HepG2 (cell line): ENCODE results near the gene LITAFD. TPM values are rescaled to one million over a fixed set of nuclear protein-coding genes. Genes with fewer than 3 reads are reported as not detected.
A peak's percentile ranks its signal among the peaks of the same experiment; 100 is the strongest.

Experiments used
- BORCS8-MEF2B ChIP-seq: sonication (generic); formaldehyde crosslinking; IDR thresholded peaks from 2 replicates; pipeline ENCODE4 v1.8.0; 2022; ENCODE audit warnings: mild to moderate bottlenecking, missing genetic modification reagents
- CAMTA2 ChIP-seq: sonication (generic); formaldehyde crosslinking; IDR thresholded peaks from 2 replicates; pipeline ENCODE4 v1.4.0; 2020; ENCODE audit warnings: mild to moderate bottlenecking, missing genetic modification reagents, borderline replicate concordance
- FOXA1 ChIP-seq, 2 experiments: fragments of 450-650 bp in 1 of 2; sonication (generic) in 1 of 2; formaldehyde crosslinking in 1 of 2; IDR thresholded peaks; 2 replicates each; pipeline versions ENCODE4 v1.4.0 to v1.6.1; 2016 to 2020; ENCODE audit warnings: missing genetic modification reagents in 1 of 2
- IRF2 ChIP-seq: IDR thresholded peaks from 2 replicates; pipeline ENCODE4 v1.6.1; 2018; ENCODE audit warnings: missing genetic modification reagents, missing compliant biosample characterization
- NAIF1 ChIP-seq: sonication (generic); formaldehyde crosslinking; IDR thresholded peaks from 2 replicates; pipeline ENCODE4 v1.5.0; 2020; ENCODE audit warnings: mild to moderate bottlenecking, missing genetic modification reagents, borderline replicate concordance
- NFIB ChIP-seq: sonication (generic); formaldehyde crosslinking; IDR thresholded peaks from 2 replicates; pipeline ENCODE4 v1.9.0; 2021; ENCODE audit warnings: missing genetic modification reagents, mild to moderate bottlenecking, borderline replicate concordance
- POGZ ChIP-seq: sonication (generic); formaldehyde crosslinking; IDR thresholded peaks from 2 replicates; pipeline ENCODE4 v1.4.0; 2020; ENCODE audit warnings: mild to moderate bottlenecking, missing genetic modification reagents
- POLR2AphosphoS5 ChIP-seq: IDR thresholded peaks from 2 replicates; pipeline ENCODE4 v1.6.1; 2012; ENCODE audit warnings: low read depth, low read length
- SMARCC2 ChIP-seq: fragments of 450-650 bp; IDR thresholded peaks from 2 replicates; pipeline ENCODE4 v1.6.1; 2017; ENCODE audit warnings: antibody characterized with exemption, mild to moderate bottlenecking
- SP2 ChIP-seq: sonication (generic); formaldehyde crosslinking; IDR thresholded peaks from 2 replicates; pipeline ENCODE4 v1.5.1; 2020; ENCODE audit warnings: mild to moderate bottlenecking, missing genetic modification reagents
- TRIM24 ChIP-seq: sonication (generic); formaldehyde crosslinking; IDR thresholded peaks from 2 replicates; pipeline ENCODE4 v1.8.0; 2022; ENCODE audit warnings: mild to moderate bottlenecking, missing genetic modification reagents
- ZNF44 ChIP-seq: sonication (generic); formaldehyde crosslinking; IDR thresholded peaks from 2 replicates; pipeline ENCODE4 v1.5.1; 2020; ENCODE audit warnings: mild to moderate bottlenecking, missing genetic modification reagents
- ZNF484 ChIP-seq: sonication (generic); formaldehyde crosslinking; IDR thresholded peaks from 2 replicates; pipeline ENCODE4 v1.5.1; 2020; ENCODE audit warnings: mild to moderate bottlenecking, low read depth, missing genetic modification reagents, borderline replicate concordance
- ZNF570 ChIP-seq: sonication (generic); formaldehyde crosslinking; IDR thresholded peaks from 2 replicates; pipeline ENCODE4 v1.4.0; 2020; ENCODE audit warnings: mild to moderate bottlenecking, missing genetic modification reagents, borderline replicate concordance
- ZNF572 ChIP-seq: sonication (generic); formaldehyde crosslinking; IDR thresholded peaks from 2 replicates; pipeline ENCODE4 v1.5.1; 2020; ENCODE audit warnings: mild to moderate bottlenecking, missing genetic modification reagents
- ZNF83 ChIP-seq: sonication (generic); formaldehyde crosslinking; IDR thresholded peaks from 2 replicates; pipeline ENCODE4 v1.4.0; 2020; ENCODE audit warnings: missing genetic modification reagents, mild to moderate bottlenecking, borderline replicate concordance
- polyA plus RNA-seq, 8 experiments: library from polyadenylated mRNA; depleted of rRNA in 3 of 8; stranded (reverse) in 7 of 8; unstranded in 1 of 8; fragments of >200 nt; fragmentation: Illumina TruSeq in 4 of 8; extraction: Trizol in 4 of 8; gene quantifications; 2 replicates each; pipeline versions ENCODE4 v1.2.1 to v1.2.3, GENCODE V29; 2011 to 2016; ENCODE audit warnings: low read depth in 4 of 8, missing spikeins in 1 of 8, mixed read lengths in 1 of 8; ENCODE audit not compliant: insufficient read depth in 1 of 8
- total RNA-seq, 5 experiments: library from RNA; depleted of rRNA; stranded (reverse); fragments of >200 nt; fragmentation: Illumina TruSeq; extraction: Trizol; gene quantifications; 2 replicates each; pipeline ENCODE4 v1.2.3, GENCODE V29; 2016; ENCODE audit warnings: low read depth in 1 of 5
- TF ChIP-seq, protein P1 (sequence below): sonication (generic); formaldehyde crosslinking; IDR thresholded peaks from 2 replicates; pipeline ENCODE4 v1.8.1; 2023; ENCODE audit warnings: missing genetic modification reagents, inconsistent platforms, borderline replicate concordance
- TF ChIP-seq, protein P2 (sequence below): sonication (generic); formaldehyde crosslinking; IDR thresholded peaks from 2 replicates; pipeline ENCODE4 v1.4.0; 2020; ENCODE audit warnings: mild to moderate bottlenecking, missing genetic modification reagents
- TF ChIP-seq, protein P3 (sequence below): sonication (generic); formaldehyde crosslinking; IDR thresholded peaks from 2 replicates; pipeline ENCODE4 v1.4.0; 2020; ENCODE audit warnings: missing genetic modification reagents
- TF ChIP-seq, protein P4 (sequence below): sonication (generic); formaldehyde crosslinking; IDR thresholded peaks from 2 replicates; pipeline ENCODE4 v1.4.0; 2020; ENCODE audit warnings: missing genetic modification reagents
- TF ChIP-seq, protein P5 (sequence below): IDR thresholded peaks from 2 replicates; pipeline ENCODE4 v1.6.1; 2016
- TF ChIP-seq, protein P6 (sequence below): sonication (generic); formaldehyde crosslinking; IDR thresholded peaks from 2 replicates; pipeline ENCODE4 v1.9.0; 2021; ENCODE audit warnings: missing genetic modification reagents, borderline replicate concordance

LITAFD gene
- total and polyA plus RNA-seq, 2 of the 13 experiments (the other 11 are each of a cell fraction or from before 2014, with no cell fraction given), result not detected

DNA sequence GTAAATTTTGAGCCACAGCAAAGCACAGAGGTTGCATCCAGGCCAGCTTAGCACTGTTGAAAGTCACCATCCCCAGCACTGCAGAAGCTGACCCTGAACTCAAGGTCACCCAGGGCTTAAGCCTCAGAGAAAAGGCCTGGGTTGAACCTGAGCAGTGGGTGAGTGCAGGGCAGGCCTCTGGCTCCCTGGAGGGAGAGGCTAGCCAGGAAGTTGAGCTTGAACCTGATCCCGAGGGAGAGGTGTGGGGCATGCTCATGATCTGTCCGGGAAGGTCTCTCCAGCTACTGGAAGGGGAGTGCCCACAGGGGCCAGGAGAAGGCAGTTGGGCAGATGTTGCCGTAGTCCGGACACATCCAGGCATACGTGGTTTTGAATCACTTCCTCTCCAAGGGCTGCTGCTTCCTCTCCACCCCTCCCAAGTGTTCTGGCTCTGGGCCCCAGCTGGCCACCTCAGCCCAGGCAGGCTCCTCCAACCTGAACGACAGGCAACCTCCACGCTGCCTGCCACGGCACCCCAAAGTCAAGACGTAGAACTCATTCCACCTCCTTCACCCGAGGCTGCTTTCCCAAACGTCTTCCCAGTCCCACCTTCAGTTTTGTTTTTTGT is 31.8 kb upstream of the LITAFD start (continued):
- TF ChIP-seq, protein P1, sequence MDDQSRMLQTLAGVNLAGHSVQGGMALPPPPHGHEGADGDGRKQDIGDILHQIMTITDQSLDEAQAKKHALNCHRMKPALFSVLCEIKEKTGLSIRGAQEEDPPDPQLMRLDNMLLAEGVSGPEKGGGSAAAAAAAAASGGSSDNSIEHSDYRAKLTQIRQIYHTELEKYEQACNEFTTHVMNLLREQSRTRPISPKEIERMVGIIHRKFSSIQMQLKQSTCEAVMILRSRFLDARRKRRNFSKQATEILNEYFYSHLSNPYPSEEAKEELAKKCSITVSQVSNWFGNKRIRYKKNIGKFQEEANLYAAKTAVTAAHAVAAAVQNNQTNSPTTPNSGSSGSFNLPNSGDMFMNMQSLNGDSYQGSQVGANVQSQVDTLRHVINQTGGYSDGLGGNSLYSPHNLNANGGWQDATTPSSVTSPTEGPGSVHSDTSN (CRISPR knock-in tag), result no peak
- no peak for TF ChIP-seq ZNF484 (CRISPR knock-in tag)
- no peak for TF ChIP-seq ZNF83
- no peak; the same call in 1 of the 2 replicates for TF ChIP-seq ZNF572
- TF ChIP-seq, protein P2, sequence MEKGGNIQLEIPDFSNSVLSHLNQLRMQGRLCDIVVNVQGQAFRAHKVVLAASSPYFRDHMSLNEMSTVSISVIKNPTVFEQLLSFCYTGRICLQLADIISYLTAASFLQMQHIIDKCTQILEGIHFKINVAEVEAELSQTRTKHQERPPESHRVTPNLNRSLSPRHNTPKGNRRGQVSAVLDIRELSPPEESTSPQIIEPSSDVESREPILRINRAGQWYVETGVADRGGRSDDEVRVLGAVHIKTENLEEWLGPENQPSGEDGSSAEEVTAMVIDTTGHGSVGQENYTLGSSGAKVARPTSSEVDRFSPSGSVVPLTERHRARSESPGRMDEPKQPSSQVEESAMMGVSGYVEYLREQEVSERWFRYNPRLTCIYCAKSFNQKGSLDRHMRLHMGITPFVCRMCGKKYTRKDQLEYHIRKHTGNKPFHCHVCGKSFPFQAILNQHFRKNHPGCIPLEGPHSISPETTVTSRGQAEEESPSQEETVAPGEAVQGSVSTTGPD (CRISPR knock-in tag), result no peak
- TF ChIP-seq FOXA1 (IDR thresholded peaks at IDR 0.05), result no peak
- peak; percentile 18 for TF ChIP-seq FOXA1 (CRISPR knock-in tag; IDR thresholded peaks at IDR 0.05)
- TF ChIP-seq BORCS8-MEF2B, result peak; percentile 93
- TF ChIP-seq, protein P3, sequence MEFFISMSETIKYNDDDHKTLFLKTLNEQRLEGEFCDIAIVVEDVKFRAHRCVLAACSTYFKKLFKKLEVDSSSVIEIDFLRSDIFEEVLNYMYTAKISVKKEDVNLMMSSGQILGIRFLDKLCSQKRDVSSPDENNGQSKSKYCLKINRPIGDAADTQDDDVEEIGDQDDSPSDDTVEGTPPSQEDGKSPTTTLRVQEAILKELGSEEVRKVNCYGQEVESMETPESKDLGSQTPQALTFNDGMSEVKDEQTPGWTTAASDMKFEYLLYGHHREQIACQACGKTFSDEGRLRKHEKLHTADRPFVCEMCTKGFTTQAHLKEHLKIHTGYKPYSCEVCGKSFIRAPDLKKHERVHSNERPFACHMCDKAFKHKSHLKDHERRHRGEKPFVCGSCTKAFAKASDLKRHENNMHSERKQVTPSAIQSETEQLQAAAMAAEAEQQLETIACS (CRISPR knock-in tag), result no peak
- TF ChIP-seq IRF2 (CRISPR knock-in tag), result peak; percentile 98
- TF ChIP-seq TRIM24 (CRISPR knock-in tag), result no peak
- no peak for TF ChIP-seq SMARCC2
- no peak for TF ChIP-seq POGZ (CRISPR knock-in tag)
- no peak for TF ChIP-seq SP2
- peak; percentile 89 for TF ChIP-seq ZNF44
- TF ChIP-seq, protein P4, sequence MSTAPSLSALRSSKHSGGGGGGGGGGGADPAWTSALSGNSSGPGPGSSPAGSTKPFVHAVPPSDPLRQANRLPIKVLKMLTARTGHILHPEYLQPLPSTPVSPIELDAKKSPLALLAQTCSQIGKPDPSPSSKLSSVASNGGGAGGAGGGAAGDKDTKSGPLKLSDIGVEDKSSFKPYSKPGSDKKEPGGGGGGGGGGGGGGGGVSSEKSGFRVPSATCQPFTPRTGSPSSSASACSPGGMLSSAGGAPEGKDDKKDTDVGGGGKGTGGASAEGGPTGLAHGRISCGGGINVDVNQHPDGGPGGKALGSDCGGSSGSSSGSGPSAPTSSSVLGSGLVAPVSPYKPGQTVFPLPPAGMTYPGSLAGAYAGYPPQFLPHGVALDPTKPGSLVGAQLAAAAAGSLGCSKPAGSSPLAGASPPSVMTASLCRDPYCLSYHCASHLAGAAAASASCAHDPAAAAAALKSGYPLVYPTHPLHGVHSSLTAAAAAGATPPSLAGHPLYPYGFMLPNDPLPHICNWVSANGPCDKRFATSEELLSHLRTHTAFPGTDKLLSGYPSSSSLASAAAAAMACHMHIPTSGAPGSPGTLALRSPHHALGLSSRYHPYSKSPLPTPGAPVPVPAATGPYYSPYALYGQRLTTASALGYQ, result peak; percentile 91; the same call in 1 of the 2 replicates
- TF ChIP-seq NFIB (CRISPR knock-in tag), result no peak
- TF ChIP-seq NAIF1 (CRISPR knock-in tag), result peak; percentile 60; the same call in 1 of the 2 replicates
- TF ChIP-seq, protein P5, sequence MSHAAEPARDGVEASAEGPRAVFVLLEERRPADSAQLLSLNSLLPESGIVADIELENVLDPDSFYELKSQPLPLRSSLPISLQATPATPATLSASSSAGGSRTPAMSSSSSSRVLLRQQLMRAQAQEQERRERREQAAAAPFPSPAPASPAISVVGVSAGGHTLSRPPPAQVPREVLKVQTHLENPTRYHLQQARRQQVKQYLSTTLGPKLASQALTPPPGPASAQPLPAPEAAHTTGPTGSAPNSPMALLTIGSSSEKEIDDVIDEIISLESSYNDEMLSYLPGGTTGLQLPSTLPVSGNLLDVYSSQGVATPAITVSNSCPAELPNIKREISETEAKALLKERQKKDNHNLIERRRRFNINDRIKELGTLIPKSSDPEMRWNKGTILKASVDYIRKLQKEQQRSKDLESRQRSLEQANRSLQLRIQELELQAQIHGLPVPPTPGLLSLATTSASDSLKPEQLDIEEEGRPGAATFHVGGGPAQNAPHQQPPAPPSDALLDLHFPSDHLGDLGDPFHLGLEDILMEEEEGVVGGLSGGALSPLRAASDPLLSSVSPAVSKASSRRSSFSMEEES, result peak; percentile 80
- TF ChIP-seq, protein P6, sequence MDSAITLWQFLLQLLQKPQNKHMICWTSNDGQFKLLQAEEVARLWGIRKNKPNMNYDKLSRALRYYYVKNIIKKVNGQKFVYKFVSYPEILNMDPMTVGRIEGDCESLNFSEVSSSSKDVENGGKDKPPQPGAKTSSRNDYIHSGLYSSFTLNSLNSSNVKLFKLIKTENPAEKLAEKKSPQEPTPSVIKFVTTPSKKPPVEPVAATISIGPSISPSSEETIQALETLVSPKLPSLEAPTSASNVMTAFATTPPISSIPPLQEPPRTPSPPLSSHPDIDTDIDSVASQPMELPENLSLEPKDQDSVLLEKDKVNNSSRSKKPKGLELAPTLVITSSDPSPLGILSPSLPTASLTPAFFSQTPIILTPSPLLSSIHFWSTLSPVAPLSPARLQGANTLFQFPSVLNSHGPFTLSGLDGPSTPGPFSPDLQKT (CRISPR knock-in tag), result no peak
- TF ChIP-seq CAMTA2, result no peak
- no peak for TF ChIP-seq ZNF570 (CRISPR knock-in tag)
- TF ChIP-seq POLR2AphosphoS5, result no peak; the same call in none of the 2 replicates
